IPS DF 6.9 (cell line): Measurements from ENCODE around the gene CDSN.

ENCODE experiments used
- DNase-seq: peaks from one replicate; pipeline ENCODE4 v3.0.0-alpha.2; 2013; ENCODE audit warnings: low read depth, low spot score
- H3K27ac ChIP-seq: one replicate; pipeline ENCODE4 v1.5.1; 2013; ENCODE audit warnings: low read length, control low read depth
- H3K27me3 ChIP-seq: 2 replicates; pipeline ENCODE4 v1.6.1; 2013; ENCODE audit warnings: mild to moderate bottlenecking, low read length; ENCODE audit not compliant: control insufficient read depth, insufficient read depth
- H3K36me3 ChIP-seq: 2 replicates; pipeline ENCODE4 v1.6.1; 2013; ENCODE audit warnings: low read length; ENCODE audit not compliant: control insufficient read depth, insufficient read depth
- H3K4me1 ChIP-seq: 2 replicates; pipeline ENCODE4 v1.6.1; 2013; ENCODE audit warnings: low read length; ENCODE audit not compliant: control insufficient read depth, insufficient read depth
- H3K4me3 ChIP-seq: 2 replicates; pipeline ENCODE4 v1.5.1; 2013; ENCODE audit warnings: mild to moderate bottlenecking, low read length
- H3K9me3 ChIP-seq: 2 replicates; pipeline ENCODE4 v1.6.1; 2013; ENCODE audit warnings: low read length, inconsistent platforms; ENCODE audit not compliant: control insufficient read depth, insufficient read depth
- WGBS: extraction: QIAGEN DNeasy Blood & Tissue Kit; methylation state at CpG from one replicate; pipeline ENCODE4 v1.1.7; 2013; ENCODE audit warnings: mixed read lengths, missing lambda C conversion rate; ENCODE audit not compliant: insufficient read length, insufficient coverage; 5-methylcytosine and 5-hydroxymethylcytosine counted together

Gene CDSN

GRCh38 chr6:31158863-31159855 is 38.9 kb upstream of the CDSN start:
- Histone ChIP-seq H3K9me3 (no peaks in the 10 kb centered on the region), H3K4me1 (peaks cover 4% of the 10 kb centered on the region; the same call in 1 of the 2 replicates), H3K36me3 (peaks cover 15% of the 10 kb centered on the region; the same call in 1 of the 2 replicates), H3K27ac (no peak overlapping the region), H3K27me3 (no peaks in the 10 kb centered on the region), H3K4me3 (peak overlapping the region; percentile 69; the same call in 1 of the 2 replicates)
- no CpG with 5 or more reads among the region's 35 CpGs for WGBS
- no peak for DNase-seq

- DNase-seq, result no peak
- Histone ChIP-seq H3K27ac (no peak within 1 kb of the TSS), H3K4me3 (peak within 1 kb of the TSS; percentile 69; the same call in 1 of the 2 replicates), H3K9me3 (no peaks in the 10 kb centered on the region), H3K4me1 (peaks cover 4% of the 10 kb centered on the region; the same call in 1 of the 2 replicates), H3K27me3 (no peaks in the 10 kb centered on the region), H3K36me3 (peaks cover 9% of the 10 kb centered on the region; the same call in 1 of the 2 replicates)
- no CpG with 5 or more reads among the region's 65 CpGs for WGBS
Measured at GRCh38 chr6:31158140-31158862, 38.1 kb upstream of the CDSN start, which contains the start of gene TCF19. Gene TCF19 (plus strand): TSS chr6:31158589. CDS start chr6:31159470, 881 bp downstream.

GRCh38 chr6:31157513-31158139 is 37.4 kb upstream of the CDSN start, which contains the start of gene CCHCR1:
Gene CCHCR1 (minus strand): TSS chr6:31157802. CDS start chr6:31157600, 202 bp downstream.
- Histone ChIP-seq H3K9me3 (no peaks in the 10 kb centered on the region), H3K4me3 (peak within 1 kb of the TSS; percentile 69; the same call in 1 of the 2 replicates), H3K27ac (no peak within 1 kb of the TSS), H3K36me3 (peaks cover 8% of the 10 kb centered on the region; the same call in 1 of the 2 replicates), H3K4me1 (peaks cover 4% of the 10 kb centered on the region; the same call in 1 of the 2 replicates), H3K27me3 (no peaks in the 10 kb centered on the region)
- no CpG with 5 or more reads among the region's 14 CpGs for WGBS
- no peak for DNase-seq

- Histone ChIP-seq H3K27ac (no peak overlapping the region), H3K27me3 (no peaks in the 10 kb centered on the region), H3K4me1 (peaks cover 2% of the 10 kb centered on the region; the same call in 1 of the 2 replicates), H3K36me3 (peaks cover 8% of the 10 kb centered on the region; the same call in 1 of the 2 replicates), H3K9me3 (no peaks in the 10 kb centered on the region), H3K4me3 (no peak overlapping the region)
- DNase-seq, result no peak
- no CpG with 5 or more reads among the region's 7 CpGs for WGBS
Measured at GRCh38 chr6:31156641-31157040, 36.4 kb upstream of the CDSN start.

- DNase-seq, result no peak
- Histone ChIP-seq H3K4me1 (peaks cover under 1% of the 10 kb centered on the region; the same call in 1 of the 2 replicates), H3K27ac (no peak overlapping the region), H3K27me3 (no peaks in the 10 kb centered on the region), H3K36me3 (peaks cover 18% of the 10 kb centered on the region), H3K9me3 (no peaks in the 10 kb centered on the region), H3K4me3 (no peak overlapping the region)
- no CpG with 5 or more reads among the region's 15 CpGs for WGBS
Measured at GRCh38 chr6:31154436-31154835, 34.2 kb upstream of the CDSN start.

GRCh38 chr6:31152781-31153180 is 32.5 kb upstream of the CDSN start:
- H3K4me3 ChIP-seq, result no peak overlapping the region
- no peak overlapping the region for H3K27ac ChIP-seq
- WGBS, result no CpG with 5 or more reads among the region's 7 CpGs
- DNase-seq, result no peak
- H3K27me3 ChIP-seq, result no peaks in the 10 kb centered on the region
- peaks cover 21% of the 10 kb centered on the region for H3K36me3 ChIP-seq
- no peaks in the 10 kb centered on the region for H3K9me3 ChIP-seq
- H3K4me1 ChIP-seq, result no peaks in the 10 kb centered on the region; the same call in 1 of the 2 replicates

- no peak overlapping the region for H3K27ac ChIP-seq
- no peaks in the 10 kb centered on the region for H3K27me3 ChIP-seq
- no CpG with 5 or more reads among the region's 6 CpGs for WGBS
- no peak overlapping the region for H3K4me3 ChIP-seq
- H3K36me3 ChIP-seq, result peaks cover 21% of the 10 kb centered on the region
- no peaks in the 10 kb centered on the region for H3K4me1 ChIP-seq
- DNase-seq, result no peak
- no peaks in the 10 kb centered on the region for H3K9me3 ChIP-seq
Measured at GRCh38 chr6:31149827-31150447, 29.7 kb upstream of the CDSN start.

GRCh38 chr6:31145386-31145785 is 25.1 kb upstream of the CDSN start:
- H3K4me1 ChIP-seq, result peaks cover 1% of the 10 kb centered on the region; the same call in 1 of the 2 replicates
- no peak overlapping the region for H3K4me3 ChIP-seq
- no CpG with 5 or more reads among the region's 10 CpGs for WGBS
- no peaks in the 10 kb centered on the region for H3K9me3 ChIP-seq
- no peaks in the 10 kb centered on the region for H3K27me3 ChIP-seq
- H3K27ac ChIP-seq, result no peak overlapping the region
- no peak for DNase-seq
- H3K36me3 ChIP-seq, result peaks cover 21% of the 10 kb centered on the region

- Histone ChIP-seq H3K36me3 (peaks cover 16% of the 10 kb centered on the region), H3K9me3 (no peaks in the 10 kb centered on the region), H3K4me1 (peaks cover 2% of the 10 kb centered on the region), H3K27me3 (no peaks in the 10 kb centered on the region), H3K4me3 (no peak overlapping the region), H3K27ac (no peak overlapping the region)
- WGBS, result no CpG with 5 or more reads among the region's 11 CpGs
- DNase-seq, result no peak
Measured at GRCh38 chr6:31144970-31145340, 24.7 kb upstream of the CDSN start.
